GM23338 (cell line): ENCODE results near the gene TEKT5. TPM values are rescaled to one million over a fixed set of nuclear protein-coding genes. Genes with fewer than 3 reads are reported as not detected.

ENCODE experiments used
- CREB1 ChIP-seq: fragments of 250-450 bp; sonication (Bioruptor Pico); IDR thresholded peaks from 2 replicates; pipeline ENCODE4 v1.5.0; 2020; ENCODE audit warnings: low read depth, mild to moderate bottlenecking, moderate library complexity
- EZH2 ChIP-seq: fragments of 200-600 bp; sonication (generic); IDR thresholded peaks from one replicate; pipeline ENCODE4 v1.8.0; 2017; ENCODE audit warnings: antibody characterized with exemption, mild to moderate bottlenecking, low read depth; ENCODE audit not compliant: unreplicated experiment
- EZH2phosphoT487 ChIP-seq: fragments of 200-600 bp; sonication (generic); IDR thresholded peaks from one replicate; pipeline ENCODE4 v1.8.1; 2018; ENCODE audit warnings: antibody characterized with exemption; ENCODE audit not compliant: unreplicated experiment
- JUNB ChIP-seq: IDR thresholded peaks from one replicate; pipeline ENCODE4 v1.6.1; 2016; ENCODE audit warnings: antibody characterized with exemption; ENCODE audit not compliant: unreplicated experiment
- NANOG ChIP-seq: IDR thresholded peaks from 2 replicates; pipeline ENCODE4 v1.6.1; 2016; ENCODE audit warnings: antibody characterized with exemption, borderline replicate concordance
- ZNF331 ChIP-seq: fragments of 250-450 bp; sonication (Bioruptor Pico); IDR thresholded peaks from 2 replicates; pipeline ENCODE4 v1.5.0; 2020; ENCODE audit warnings: low read depth, mild to moderate bottlenecking, moderate library complexity
- ZNF462 ChIP-seq: fragments of 250-450 bp; sonication (Bioruptor Pico); IDR thresholded peaks from 2 replicates; pipeline ENCODE4 v1.5.0; 2020; ENCODE audit warnings: mild to moderate bottlenecking, moderate library complexity
- polyA plus RNA-seq: library from polyadenylated mRNA; unstranded; fragments of >200 nt; fragmentation: Nextera tagmentation; extraction: Ambion mirVana; gene quantifications from 2 replicates; pipeline ENCODE4 v1.2.1, GENCODE V29; 2016
- total RNA-seq: library from RNA; depleted of rRNA; stranded (reverse); fragments of >200 nt; shearing (Covaris generic); gene quantifications from 2 replicates; pipeline ENCODE4 v1.2.3, GENCODE V29; 2014
- TF ChIP-seq, protein P1 (sequence below): IDR thresholded peaks from one replicate; pipeline ENCODE4 v1.6.1; 2018; ENCODE audit warnings: antibody characterized with exemption; ENCODE audit not compliant: unreplicated experiment

The TEKT5 gene
- total and polyA plus RNA-seq, 2 experiments from 2014 or later: 0.52 TPM; not detected in 1

- TF ChIP-seq ZNF462 (CRISPR knock-in tag) (no peak), NANOG (no peak), JUNB (no peak), EZH2 (no peak), EZH2phosphoT487 (no peak), CREB1 (CRISPR knock-in tag) (no peak), ZNF331 (CRISPR knock-in tag) (no peak)
- TF ChIP-seq, protein P1, sequence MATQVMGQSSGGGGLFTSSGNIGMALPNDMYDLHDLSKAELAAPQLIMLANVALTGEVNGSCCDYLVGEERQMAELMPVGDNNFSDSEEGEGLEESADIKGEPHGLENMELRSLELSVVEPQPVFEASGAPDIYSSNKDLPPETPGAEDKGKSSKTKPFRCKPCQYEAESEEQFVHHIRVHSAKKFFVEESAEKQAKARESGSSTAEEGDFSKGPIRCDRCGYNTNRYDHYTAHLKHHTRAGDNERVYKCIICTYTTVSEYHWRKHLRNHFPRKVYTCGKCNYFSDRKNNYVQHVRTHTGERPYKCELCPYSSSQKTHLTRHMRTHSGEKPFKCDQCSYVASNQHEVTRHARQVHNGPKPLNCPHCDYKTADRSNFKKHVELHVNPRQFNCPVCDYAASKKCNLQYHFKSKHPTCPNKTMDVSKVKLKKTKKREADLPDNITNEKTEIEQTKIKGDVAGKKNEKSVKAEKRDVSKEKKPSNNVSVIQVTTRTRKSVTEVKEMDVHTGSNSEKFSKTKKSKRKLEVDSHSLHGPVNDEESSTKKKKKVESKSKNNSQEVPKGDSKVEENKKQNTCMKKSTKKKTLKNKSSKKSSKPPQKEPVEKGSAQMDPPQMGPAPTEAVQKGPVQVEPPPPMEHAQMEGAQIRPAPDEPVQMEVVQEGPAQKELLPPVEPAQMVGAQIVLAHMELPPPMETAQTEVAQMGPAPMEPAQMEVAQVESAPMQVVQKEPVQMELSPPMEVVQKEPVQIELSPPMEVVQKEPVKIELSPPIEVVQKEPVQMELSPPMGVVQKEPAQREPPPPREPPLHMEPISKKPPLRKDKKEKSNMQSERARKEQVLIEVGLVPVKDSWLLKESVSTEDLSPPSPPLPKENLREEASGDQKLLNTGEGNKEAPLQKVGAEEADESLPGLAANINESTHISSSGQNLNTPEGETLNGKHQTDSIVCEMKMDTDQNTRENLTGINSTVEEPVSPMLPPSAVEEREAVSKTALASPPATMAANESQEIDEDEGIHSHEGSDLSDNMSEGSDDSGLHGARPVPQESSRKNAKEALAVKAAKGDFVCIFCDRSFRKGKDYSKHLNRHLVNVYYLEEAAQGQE: no peak
Observed at GRCh38 chr16:10657925-10658324, 36.8 kb downstream of the TEKT5 start (continued).
